ENCODE results near the gene SGF29. TPM values are rescaled to one million over a fixed set of nuclear protein-coding genes. Genes with fewer than 3 reads are reported as not detected.
"Not testable (repeated sequence)": the region's sequence is repeated elsewhere in the genome, so short reads cannot be mapped to it uniquely, and the experiment has no call there.

SGF29 gene
- total RNA-seq, 2 donors from 2014 or later, result 18.3 to 24.3 TPM

- no peak for DNase-seq (ENCODE audit: low spot score)
- intact Hi-C loops (cut with DNase I), result no loop called here
Measured at GRCh38 chr16:28606291-28607115, 52.8 kb downstream of the SGF29 start.

DNA sequence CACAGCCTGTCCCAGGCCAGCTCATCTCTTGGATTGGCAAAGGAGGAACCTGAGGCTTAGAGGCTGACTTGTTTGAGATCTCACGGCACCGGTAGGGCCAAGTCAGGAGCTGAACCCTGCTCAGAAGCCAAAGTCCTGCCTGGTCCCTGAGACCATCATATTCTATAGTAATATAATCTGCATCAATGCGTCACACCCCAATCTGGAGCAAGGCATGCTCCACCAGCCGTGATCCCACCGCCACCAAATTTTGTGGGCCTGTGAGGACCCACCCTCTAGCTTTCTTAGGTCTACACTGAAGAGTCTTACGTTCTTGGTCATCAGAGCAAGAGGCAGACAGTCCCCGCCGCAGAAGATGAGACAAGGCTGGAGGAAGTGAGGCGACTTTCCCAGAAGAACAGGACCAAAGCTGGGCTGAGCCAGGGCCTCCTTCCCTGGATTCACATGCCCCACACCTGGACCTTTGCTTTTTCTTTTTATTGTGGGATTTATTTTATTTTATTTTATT, 53.5 kb downstream of the SGF29 start:
- intact Hi-C loops (cut with DNase I), result no loop called here
- no peak for DNase-seq (ENCODE audit: low spot score)

DNA sequence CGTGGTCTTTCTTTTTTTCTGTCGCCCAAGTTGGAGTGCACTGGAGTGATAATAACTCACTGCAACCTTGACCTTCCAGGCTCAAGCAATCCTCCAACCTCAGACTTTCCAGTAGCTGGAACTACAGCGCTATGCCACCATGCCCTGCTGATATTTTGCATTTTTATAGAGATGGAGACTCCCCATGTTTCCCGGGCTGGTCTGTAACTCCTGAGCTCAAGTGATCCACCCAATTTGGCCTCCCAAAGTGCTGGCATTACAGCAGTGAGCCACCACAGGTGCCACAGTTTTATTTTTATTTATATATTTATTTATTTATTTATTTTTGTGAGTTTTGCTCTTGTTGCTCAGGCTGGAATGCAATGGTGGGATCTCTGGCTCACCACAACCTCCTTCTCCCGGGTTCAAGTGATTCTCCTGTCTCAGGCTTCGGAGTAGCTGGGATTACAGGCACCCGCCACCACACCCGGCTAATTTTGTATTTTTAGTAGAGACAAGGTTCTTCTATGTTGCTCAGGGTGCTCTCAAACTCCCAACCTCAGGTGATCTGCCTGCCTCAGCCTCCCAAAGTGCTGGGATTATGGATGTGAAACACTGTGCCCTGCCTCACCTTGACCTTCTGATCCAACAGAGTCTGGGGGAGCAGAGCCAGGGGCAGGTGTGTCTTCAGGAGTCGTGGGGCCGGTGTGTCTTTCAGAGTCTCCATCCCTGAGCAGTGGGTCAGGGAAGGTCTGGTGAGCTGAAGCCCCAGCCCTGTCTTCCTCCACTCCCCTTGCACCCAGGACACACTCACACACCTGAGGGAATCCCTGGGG, 54.2 kb downstream of the SGF29 start:
- intact Hi-C loops (cut with DNase I); DNase-seq (ENCODE audit: low spot score): not testable (repeated sequence)

DNA sequence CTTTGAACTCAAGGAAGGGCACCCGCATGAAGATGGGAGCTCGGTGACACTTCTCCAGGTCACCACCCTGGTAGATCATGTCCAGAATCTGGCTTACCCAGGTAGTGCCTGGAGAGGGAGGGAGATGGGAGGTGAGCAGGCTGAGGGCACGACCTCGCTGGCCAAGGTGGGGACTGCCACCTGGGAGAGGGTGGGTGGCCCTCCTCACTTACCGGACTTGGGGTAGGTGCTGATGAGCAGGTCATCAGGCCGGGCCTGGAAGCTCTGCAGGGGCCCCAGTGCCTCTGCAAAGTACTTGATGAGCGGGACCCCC, 54.7 kb downstream of the SGF29 start:
- DNase-seq (ENCODE audit: low spot score), result not testable (repeated sequence)

DNA sequence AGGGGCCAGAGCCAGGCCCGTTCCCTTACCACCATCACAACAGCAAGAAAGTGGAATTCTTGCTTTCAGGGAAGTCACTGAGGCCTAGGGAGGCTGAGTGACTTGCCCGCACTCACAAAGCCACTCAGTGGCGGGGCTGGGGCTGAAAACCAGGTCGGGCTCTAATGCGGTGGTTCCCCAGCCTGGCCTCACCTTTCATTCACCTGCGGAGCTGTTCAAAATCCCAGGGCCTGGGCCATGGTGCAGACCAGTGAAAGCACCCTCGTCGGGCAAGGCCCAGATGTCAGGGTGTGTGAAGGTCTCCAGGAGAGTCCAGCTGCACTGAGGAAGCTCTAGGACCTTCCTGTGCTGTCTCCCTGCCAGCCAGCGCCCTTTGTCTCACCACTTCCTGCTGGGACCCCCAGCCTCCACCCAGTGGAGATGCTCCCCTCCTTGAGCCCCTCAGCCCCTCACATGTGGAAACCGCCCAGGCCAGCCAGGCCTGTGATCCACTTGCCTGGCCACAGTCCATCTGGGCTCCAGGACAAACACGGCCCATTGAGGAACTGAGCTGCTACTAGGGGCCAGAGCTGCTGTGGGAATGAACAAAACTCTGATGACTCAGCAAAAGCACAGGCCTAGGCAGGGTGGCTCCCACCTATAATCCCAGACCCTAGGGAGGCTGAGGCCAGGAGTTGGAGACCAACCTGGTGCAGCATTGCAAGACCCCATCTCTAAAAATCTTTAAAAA, 55.3 kb downstream of the SGF29 start:
- intact Hi-C loops (cut with DNase I), result not testable (repeated sequence)

More for the DNA sequence above, 54.7 kb downstream of the SGF29 start:
- intact Hi-C loops (cut with DNase I), result not testable (repeated sequence)

GRCh38 chr16:28609631-28610594, 56.2 kb downstream of the SGF29 start, which contains the start of gene SULT1A1:
Gene SULT1A1, minus strand, starts transcription at chr16:28610044. Its CDS starts 1,189 bp downstream, at chr16:28608855.
- no peak for DNase-seq (ENCODE audit: low spot score)
- intact Hi-C loops (cut with DNase I), result no loop called here

More for the DNA sequence above, 55.3 kb downstream of the SGF29 start:
- not testable (repeated sequence) for DNase-seq (ENCODE audit: low spot score)

GRCh38 chr16:28610595-28611191, 57.0 kb downstream of the SGF29 start:
- intact Hi-C loops (cut with DNase I), result no loop called here
- DNase-seq (ENCODE audit: low spot score), result no peak

GRCh38 chr16:28612359-28613280, 58.9 kb downstream of the SGF29 start:
- DNase-seq (ENCODE audit: low spot score); intact Hi-C loops (cut with DNase I): not testable (repeated sequence)

GRCh38 chr16:28613912-28614311, 60.2 kb downstream of the SGF29 start:
- intact Hi-C loops (cut with DNase I); DNase-seq (ENCODE audit: low spot score): not testable (repeated sequence)

GRCh38 chr16:28614561-28614960, 60.8 kb downstream of the SGF29 start:
- DNase-seq (ENCODE audit: low spot score); intact Hi-C loops (cut with DNase I): not testable (repeated sequence)

DNA sequence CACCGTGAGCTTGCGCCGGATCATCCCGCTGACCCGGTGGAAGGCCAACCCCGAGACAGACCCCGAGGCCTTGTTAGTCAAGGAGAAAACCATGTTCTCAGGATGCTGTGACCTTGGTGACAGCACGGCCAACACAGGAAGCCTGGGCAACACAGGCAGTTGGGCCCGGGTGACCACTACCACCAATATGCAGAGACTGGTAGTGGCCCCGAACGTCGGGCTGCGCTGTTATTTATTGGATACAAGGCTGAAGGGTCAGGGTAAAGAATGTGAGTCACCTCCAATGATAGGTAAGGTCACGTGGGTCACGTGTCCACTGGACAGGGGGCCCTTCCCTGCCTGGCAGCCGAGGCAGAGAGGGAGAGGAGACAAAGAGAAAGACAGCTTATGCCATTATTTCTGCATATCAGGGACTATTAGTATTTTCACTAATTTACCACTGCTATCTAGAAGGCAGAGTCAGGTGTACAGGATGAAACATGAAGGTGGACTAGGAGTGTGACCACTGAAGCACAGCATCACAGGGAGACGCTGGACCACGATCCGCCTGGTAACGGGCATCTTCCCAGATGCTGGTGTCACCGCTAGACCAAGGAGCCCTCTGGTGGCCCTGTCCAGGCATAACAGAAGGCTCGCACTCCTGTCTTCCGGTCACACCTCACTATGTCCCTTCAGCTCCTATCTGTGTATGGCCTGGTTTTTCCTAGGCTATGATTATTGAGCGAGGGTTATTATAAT, 61.9 kb downstream of the SGF29 start:
- intact Hi-C loops (cut with DNase I); DNase-seq (ENCODE audit: low spot score): not testable (repeated sequence)

DNA sequence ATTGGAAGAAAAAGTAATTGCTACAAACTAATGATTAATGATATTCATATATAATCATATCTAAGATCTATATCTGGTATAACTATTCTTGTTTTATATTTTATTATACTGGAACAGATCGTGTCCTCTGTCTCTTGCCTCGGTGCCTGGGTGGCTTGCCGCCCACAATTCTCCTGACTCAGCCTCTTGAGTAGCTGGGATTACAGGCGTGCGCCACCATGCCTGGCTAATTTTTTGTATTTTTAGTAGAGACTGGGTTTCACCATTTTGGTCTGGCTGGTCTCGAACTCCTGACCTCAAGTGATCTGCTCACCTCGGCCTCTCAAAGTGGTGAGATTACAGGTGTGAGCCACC, 62.5 kb downstream of the SGF29 start:
- intact Hi-C loops (cut with DNase I), result not testable (repeated sequence)

GRCh38 chr16:28616636-28617035, 62.9 kb downstream of the SGF29 start:
- intact Hi-C loops (cut with DNase I), result no loop called here
- DNase-seq (ENCODE audit: low spot score), result no peak

More for the DNA sequence above, 62.5 kb downstream of the SGF29 start:
- DNase-seq (ENCODE audit: low spot score), result not testable (repeated sequence)

GRCh38 chr16:28617874-28618273, 64.2 kb downstream of the SGF29 start:
- DNase-seq (ENCODE audit: low spot score), result no peak
- intact Hi-C loops (cut with DNase I), result no loop called here

GRCh38 chr16:28620316-28620715, 66.6 kb downstream of the SGF29 start:
- DNase-seq (ENCODE audit: low spot score); intact Hi-C loops (cut with DNase I): not testable (repeated sequence)

DNA sequence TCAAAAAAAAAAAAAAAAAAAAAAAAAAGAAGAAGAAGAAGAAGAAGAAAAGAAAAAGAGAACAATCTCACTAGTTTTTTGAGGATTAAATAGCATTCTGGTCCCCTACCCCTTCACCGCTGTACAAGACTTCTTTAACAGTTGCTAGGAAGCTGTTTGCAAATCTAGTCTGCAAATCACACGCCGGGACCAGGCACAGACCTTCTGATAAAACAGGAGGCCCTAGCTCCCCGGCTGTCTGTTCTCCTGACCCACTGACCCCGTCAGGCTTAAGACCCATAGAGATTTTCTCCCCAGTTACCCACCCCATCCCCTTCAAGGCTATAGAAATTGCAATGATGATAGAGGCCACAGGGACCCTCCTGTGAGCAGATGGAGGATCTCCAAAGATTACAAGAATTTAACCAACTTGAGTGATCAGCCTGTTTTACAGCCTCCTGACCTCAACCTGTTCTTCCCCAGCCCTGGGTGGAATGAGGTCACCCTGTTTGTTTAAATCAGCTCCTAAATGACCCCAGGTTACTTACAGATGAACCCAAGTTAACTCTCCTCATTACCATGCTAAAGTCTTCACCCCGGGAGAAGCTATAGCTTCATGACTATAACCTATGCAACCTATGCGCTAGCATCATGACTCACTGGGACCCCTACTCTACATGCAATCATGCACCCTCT, 67.9 kb downstream of the SGF29 start:
- DNase-seq (ENCODE audit: low spot score), result no peak
- intact Hi-C loops (cut with DNase I), result no loop called here

All from posterior vena cava (tissue), 2 donors.